GM04503 (cell line): Measurements from ENCODE around the gene LRFN4.

Experiments used
- DNase-seq: peaks from one replicate; pipeline ENCODE4 v3.0.0-alpha.2; 2012; ENCODE audit warnings: low read depth

The LRFN4 gene

GRCh38 chr11:66889960-66890359, 33.1 kb downstream of the LRFN4 start:
- DNase-seq = no peak

DNA sequence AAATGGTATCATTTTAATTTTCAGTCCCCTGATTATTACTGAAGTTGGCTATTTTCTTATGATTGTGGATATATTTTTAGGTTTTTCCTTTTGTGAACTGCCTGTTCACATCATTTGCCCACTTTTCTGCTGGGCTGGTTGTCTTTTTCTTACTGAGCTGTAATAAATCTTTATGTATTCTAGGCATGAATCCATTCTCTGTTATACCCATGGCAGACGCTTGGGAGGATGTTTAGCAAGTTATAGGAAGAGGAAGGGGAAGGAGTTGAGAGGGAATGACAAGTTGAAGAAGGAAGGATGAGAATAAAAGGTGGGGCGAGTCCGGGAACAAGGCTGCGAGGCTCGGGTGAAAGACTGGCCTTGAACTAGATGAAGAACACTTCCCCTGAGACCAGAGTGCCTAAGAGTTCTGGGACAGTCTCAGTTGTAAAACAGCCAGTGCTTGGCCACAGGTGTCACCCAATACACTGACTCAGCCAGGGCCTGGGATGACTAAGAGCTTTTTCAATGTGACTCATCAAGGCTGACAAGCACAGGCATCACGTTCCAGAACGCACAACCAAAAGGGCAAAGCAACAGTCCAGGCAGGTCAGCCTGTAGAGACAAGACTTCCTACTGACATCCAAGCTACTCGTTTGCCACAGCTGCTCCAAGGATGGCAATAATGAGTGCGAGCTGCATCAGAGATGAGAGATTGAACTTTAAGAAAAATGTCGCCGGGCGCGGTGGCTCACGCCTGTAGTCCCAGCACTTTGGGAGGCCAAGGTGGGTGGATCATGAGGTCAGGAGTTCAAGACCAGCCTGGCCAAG, 35.2 kb downstream of the LRFN4 start:
- peak; percentile 74 for DNase-seq

GRCh38 chr11:66892911-66893310, 36.0 kb downstream of the LRFN4 start:
- DNase-seq = no peak

- DNase-seq = no peak
Measured at GRCh38 chr11:66894141-66894540, 37.3 kb downstream of the LRFN4 start.

DNA sequence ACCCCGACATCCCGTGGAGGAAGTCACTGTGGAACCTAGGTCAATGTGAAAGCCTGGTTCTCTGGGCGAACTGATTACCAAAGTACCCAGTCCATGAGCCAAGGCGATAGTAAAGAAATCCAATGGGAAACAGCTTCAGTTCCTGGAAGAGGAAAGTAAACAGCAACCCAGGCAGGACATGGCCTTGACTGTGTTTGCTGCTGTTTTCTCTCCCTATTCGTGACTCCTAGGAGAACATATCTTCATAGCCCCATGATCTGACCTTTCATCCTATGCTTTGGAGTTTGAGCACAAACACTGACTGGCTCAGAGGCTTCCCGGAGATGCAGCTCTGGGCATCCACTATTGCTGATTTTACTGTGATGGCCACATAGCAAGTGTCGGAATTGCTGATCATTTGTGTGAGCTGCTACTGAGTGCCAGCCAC, 45.1 kb downstream of the LRFN4 start:
- no peak for DNase-seq

DNA sequence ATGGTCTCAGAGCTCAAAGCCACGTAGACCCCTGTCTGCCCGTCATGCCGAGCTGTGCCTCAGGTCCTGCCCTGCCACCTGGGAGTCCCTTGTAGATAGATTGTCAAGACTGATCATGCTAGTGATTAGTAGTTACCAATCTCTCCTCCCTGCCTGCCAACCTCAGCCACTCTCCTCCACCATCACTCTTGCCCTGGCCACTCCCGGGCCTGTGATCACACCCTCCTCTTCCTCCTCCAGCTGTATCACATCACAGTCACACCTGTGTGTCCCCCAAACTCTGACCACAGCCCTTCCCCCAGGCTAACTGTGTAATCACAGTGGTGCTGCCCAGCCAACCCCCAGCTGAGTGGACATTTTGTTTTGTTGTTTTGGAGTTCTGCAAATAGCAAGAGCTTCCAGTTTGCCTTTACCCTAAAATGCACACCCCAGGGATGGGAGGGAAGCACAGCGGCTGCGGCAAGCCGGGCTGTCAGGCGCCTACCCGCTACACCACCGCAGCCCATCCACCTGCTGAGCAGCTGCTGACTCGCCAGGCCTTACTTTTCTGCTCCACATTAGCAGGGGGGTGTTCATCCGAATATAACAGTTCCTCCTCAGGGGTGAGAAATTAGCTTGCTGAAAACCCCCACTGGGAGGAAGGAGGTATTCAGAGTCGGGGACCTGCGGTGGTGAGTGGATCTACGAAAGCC, 45.8 kb downstream of the LRFN4 start:
- DNase-seq = no peak

DNA sequence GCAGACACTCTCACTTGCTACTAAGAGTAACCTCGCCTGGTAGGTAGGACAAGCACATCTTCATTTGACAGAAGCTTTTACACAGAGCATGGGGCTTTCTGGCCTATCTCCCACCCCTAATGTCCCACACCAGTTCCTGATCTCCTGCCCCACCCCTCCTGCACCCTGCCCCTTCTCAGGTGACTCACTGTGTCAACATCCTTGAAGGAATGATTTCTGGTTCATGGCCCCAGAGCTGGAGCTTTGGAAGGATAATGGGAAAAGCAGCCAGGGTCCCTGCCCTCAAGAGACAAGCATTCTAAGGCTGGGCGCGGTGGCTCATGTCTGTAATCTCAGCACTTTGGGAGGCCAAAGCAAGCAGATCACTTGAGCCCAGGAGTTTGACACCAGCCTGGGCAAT, 47.2 kb downstream of the LRFN4 start:
- no peak for DNase-seq

DNA sequence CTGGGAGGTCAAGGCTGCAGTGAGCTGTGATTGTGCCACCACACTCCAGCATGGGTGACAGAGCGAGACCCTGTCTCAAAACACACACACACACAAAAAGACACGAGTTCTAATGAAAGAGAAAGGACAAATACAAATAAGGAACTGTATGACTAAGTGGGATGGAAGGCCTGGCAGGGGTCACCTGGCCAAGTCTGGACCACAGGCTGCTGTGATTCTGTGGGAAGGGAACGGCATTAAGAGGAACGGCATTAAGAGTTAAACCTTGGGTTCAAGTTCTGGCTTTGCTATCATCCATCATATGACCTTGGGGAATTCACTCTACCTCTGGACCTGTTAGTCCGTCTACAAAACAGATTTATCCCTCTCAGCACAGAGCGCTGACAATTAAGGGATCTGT, 47.7 kb downstream of the LRFN4 start:
- DNase-seq = no peak

- DNase-seq = no peak
Measured at GRCh38 chr11:66904981-66905521, 48.2 kb downstream of the LRFN4 start.

DNA sequence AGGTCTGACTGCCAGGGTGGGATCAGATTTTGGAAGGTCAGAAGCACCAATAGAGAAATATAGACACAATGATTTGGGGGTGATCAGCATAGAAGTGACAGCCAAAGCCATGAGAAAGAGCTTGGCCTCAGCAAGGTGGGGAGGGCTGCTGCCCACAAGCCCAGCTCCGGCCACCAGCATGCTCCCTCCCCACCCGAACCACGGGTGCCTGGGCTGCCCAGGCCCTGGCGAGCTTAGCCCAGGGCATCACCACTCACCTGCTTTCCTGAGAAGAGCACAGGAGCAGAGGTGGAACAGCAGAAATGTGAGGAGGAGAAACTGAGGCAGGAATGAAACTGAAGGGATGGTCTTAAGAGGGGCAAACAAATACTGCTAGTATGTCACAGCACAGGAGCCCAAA, 48.8 kb downstream of the LRFN4 start:
- DNase-seq = no peak

DNA sequence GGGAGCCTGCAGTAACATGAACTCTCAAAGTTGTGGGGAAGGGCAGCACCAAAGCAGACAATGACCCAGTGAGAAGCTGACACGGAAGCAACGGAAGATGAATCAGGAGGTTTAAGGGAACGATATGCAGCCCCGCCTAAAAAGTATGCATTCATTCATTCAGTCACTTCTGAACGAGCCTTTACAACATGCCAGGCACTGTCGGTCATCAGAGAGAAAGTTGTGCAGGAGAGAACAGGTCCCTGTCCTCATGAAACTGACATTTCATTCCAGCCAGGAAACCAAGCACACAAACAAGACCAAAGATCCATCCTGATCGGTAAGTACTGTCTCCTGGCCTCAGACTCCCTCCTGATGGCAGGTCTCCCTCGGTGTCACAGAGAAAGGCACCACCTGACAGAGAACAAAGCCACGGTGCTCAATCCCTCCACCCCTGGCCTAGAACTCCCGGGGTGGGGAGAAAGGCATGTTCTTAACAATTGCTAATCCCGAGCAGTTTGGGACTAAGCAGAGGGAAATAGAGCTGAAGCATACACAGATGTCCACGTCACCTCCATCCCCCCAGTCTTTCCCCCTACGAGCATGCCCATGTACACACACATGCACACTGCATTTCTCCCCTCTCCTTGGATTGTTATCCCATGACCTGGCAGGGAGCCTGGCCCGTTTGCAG, 49.3 kb downstream of the LRFN4 start:
- no peak for DNase-seq

- DNase-seq = no peak
Measured at GRCh38 chr11:66907751-66908630, 51.1 kb downstream of the LRFN4 start.

DNA sequence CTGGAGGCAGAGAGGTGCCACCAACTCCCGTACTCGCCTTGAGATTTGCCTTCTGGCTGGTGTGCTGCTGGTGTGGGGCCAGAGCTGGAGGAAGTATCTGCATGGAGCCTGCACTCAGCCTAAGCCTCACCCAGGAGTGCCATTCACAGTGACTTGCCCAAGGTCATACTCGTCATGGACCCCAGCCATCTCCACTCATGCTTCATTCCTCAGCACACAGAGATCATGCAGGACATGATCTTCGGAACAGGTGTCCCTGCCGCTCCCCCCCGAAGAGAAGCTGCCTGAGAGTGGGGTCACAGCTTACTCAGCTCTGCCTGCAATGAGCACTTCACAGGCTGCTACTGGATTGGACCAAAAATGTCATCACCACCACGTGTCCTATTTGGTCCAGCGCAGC, 52.3 kb downstream of the LRFN4 start:
- DNase-seq = no peak

- no peak for DNase-seq
Measured at GRCh38 chr11:66910016-66910415, 53.2 kb downstream of the LRFN4 start.
